K562 (cell line): Measurements from ENCODE around the gene SESN2. TPM values are rescaled to one million over a fixed set of nuclear protein-coding genes. Genes with fewer than 3 reads are reported as not detected.

Experiments used
- CEBPB ChIP-seq: fragments of 450-650 bp; IDR thresholded peaks from 2 replicates; pipeline ENCODE4 v1.6.1; 2016; ENCODE audit warnings: missing genetic modification characterization, missing compliant biosample characterization
- CHCHD3 ChIP-seq: fragments of 250-450 bp; sonication (Bioruptor Pico); IDR thresholded peaks from 2 replicates; pipeline ENCODE4 v2.1.2; 2022; ENCODE audit warnings: mild to moderate bottlenecking
- EHMT2 ChIP-seq: fragments of 450-650 bp; IDR thresholded peaks from 2 replicates; pipeline ENCODE4 v1.6.1; 2018; ENCODE audit warnings: antibody characterized with exemption
- EP300 ChIP-seq: IDR thresholded peaks from 2 replicates; pipeline ENCODE4 v1.6.1; 2012; ENCODE audit warnings: low read length, improper control_type of control experiment
- EP400 ChIP-seq: fragments of 450-650 bp; IDR thresholded peaks from 2 replicates; pipeline ENCODE4 v1.6.1; 2017; ENCODE audit warnings: antibody characterized with exemption, mild to moderate bottlenecking, moderate library complexity
- FOS ChIP-seq: IDR thresholded peaks from 3 replicates; pipeline ENCODE4 v1.6.1; 2011; ENCODE audit not compliant: insufficient read length; ENCODE audit errors: extremely low read depth
- GATAD2A ChIP-seq: fragments of 450-650 bp; IDR thresholded peaks from 2 replicates; pipeline ENCODE4 v1.6.1; 2017
- KAT7 ChIP-seq: sonication (generic); formaldehyde crosslinking; IDR thresholded peaks from 2 replicates; pipeline ENCODE4 v1.8.0; 2022; ENCODE audit warnings: missing genetic modification reagents, mild to moderate bottlenecking, borderline replicate concordance
- KLF16 ChIP-seq: IDR thresholded peaks from 2 replicates; pipeline ENCODE4 v1.6.1; 2016; ENCODE audit warnings: antibody characterized with exemption
- KLF6 ChIP-seq: fragments of 250-450 bp; sonication (Bioruptor Pico); IDR thresholded peaks from 2 replicates; pipeline ENCODE4 v1.4.0; 2020; ENCODE audit warnings: mild to moderate bottlenecking, moderate library complexity, borderline replicate concordance
- MEIS2 ChIP-seq: fragments of 450-650 bp; IDR thresholded peaks from 2 replicates; pipeline ENCODE4 v1.6.1; 2014; ENCODE audit warnings: mild to moderate bottlenecking; ENCODE audit not compliant: partially characterized antibody
- NBN ChIP-seq: fragments of 450-650 bp; IDR thresholded peaks from 2 replicates; pipeline ENCODE4 v1.6.1; 2016; ENCODE audit warnings: low read depth, mild to moderate bottlenecking
- NFE2 ChIP-seq: IDR thresholded peaks from 2 replicates; pipeline ENCODE4 v1.6.1; 2014; ENCODE audit warnings: antibody characterized with exemption, low read depth
- NFE2L1 ChIP-seq: fragments of 450-650 bp; IDR thresholded peaks from 2 replicates; pipeline ENCODE4 v1.6.1; 2016; ENCODE audit warnings: missing genetic modification characterization, low read depth, mild to moderate bottlenecking, missing compliant biosample characterization, moderate library complexity, borderline replicate concordance
- RFX5 ChIP-seq: IDR thresholded peaks from 2 replicates; pipeline ENCODE4 v1.6.1; 2011; ENCODE audit warnings: low read depth, mild to moderate bottlenecking, improper control_type of control experiment, low read length
- ZNF263 ChIP-seq: sonication (generic); formaldehyde crosslinking; IDR thresholded peaks from 2 replicates; pipeline ENCODE4 v1.8.0; 2022; ENCODE audit warnings: mild to moderate bottlenecking, missing genetic modification reagents, borderline replicate concordance
- ZNF324 ChIP-seq: fragments of 250-450 bp; sonication (Bioruptor Pico); IDR thresholded peaks from 2 replicates; pipeline ENCODE4 v1.4.0; 2020; ENCODE audit warnings: mild to moderate bottlenecking
- polyA plus RNA-seq, 8 experiments: library from polyadenylated mRNA; depleted of rRNA in 4 of 8; stranded (reverse) in 5 of 8; unstranded in 3 of 8; fragments of >200 nt; fragmentation: Nextera tagmentation in 2 of 8; fragmentation: Illumina TruSeq in 1 of 8; extraction: Ambion mirVana in 2 of 8; extraction: Trizol in 1 of 8; gene quantifications; 2 replicates each; pipeline versions ENCODE4 v1.2.1 to v1.2.3, GENCODE V29; 2011 to 2014; ENCODE audit warnings: inconsistent platforms in 1 of 8, missing spikeins in 1 of 8
- total RNA-seq, 7 experiments: library from RNA; depleted of rRNA in 6 of 7; stranded (reverse); fragments of >200 nt in 6 of 7; fragmentation: Illumina TruSeq in 2 of 7; extraction: Trizol in 2 of 7; gene quantifications; 2 replicates each; pipeline versions ENCODE4 v1.2.1 to v1.2.3, GENCODE V29; 2011 to 2021; ENCODE audit warnings: low replicate concordance in 1 of 7
- TF ChIP-seq, protein P1 (sequence below), 2 experiments: fragments of 450-650 bp in 1 of 2; sonication (generic) in 1 of 2; formaldehyde crosslinking in 1 of 2; IDR thresholded peaks; 2 replicates each; pipeline versions ENCODE4 v1.7.1 to v1.9.0; 2016 to 2022; ENCODE audit warnings: inconsistent platforms in 1 of 2, mild to moderate bottlenecking in 1 of 2, missing genetic modification reagents in 1 of 2

The SESN2 gene
- total and polyA plus RNA-seq, 9 of the 15 experiments (the other 6 are each of a cell fraction or from before 2014, with no cell fraction given) = 3.7 to 71.3 (median 16.8) TPM

DNA sequence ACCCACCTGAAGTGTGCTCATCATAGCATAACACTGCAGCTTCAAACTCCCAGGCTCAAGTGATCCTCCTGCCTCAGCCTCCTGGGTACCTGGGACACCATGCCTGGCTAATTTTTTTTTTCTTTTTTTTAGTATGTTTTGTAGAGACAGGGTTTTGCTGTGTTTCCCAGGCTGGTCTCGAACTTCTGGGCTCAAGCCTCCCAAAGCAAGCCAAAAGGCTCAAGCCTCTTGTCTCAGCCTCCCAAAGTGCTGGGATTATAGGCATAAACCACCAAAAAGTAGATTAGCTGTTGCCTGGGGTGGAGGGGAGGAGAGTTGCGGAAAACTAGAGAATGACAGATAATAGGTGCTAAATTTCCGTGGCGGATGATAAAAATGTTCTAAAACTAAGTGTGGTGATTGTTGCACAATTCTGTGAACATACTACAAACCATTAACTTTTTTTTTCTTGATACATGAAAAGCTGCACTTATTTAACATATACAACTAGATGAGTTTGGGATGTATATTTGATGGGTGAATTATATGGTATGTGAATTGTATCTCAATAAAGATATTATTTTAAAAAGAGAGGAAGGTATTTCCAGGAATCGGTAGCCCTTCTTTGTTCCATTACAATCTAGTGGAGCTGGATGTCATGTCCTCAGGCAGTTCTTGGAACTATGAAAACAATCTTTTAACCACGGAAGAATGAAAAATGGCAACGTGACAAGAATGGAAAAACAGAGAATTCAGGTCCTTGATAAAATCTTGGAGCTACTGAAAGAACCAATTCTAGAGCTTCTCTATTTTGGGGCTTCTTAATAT lies 42.3 kb downstream of the SESN2 start (continued):
- TF ChIP-seq RFX5 (no peak), CEBPB (peak; percentile 96), GATAD2A (no peak), KLF16 (no peak), KAT7 (CRISPR knock-in tag) (no peak), EP300 (peak; percentile 23; the same call in 1 of the 2 replicates), EP400 (peak; percentile 28), EHMT2 (0 out of 2 replicates have a peak, but pooled peaks have one; percentile 30), NFE2L1 (tag) (no peak), FOS (no peak), ZNF324 (no peak), ZNF263 (no peak), KLF6 (no peak), MEIS2 (peak; percentile 85), NBN (0 out of 2 replicates have a peak, but pooled peaks have one; percentile 29), NFE2 (no peak), CHCHD3 (CRISPR knock-in tag) (no peak)
- TF ChIP-seq, protein P1, sequence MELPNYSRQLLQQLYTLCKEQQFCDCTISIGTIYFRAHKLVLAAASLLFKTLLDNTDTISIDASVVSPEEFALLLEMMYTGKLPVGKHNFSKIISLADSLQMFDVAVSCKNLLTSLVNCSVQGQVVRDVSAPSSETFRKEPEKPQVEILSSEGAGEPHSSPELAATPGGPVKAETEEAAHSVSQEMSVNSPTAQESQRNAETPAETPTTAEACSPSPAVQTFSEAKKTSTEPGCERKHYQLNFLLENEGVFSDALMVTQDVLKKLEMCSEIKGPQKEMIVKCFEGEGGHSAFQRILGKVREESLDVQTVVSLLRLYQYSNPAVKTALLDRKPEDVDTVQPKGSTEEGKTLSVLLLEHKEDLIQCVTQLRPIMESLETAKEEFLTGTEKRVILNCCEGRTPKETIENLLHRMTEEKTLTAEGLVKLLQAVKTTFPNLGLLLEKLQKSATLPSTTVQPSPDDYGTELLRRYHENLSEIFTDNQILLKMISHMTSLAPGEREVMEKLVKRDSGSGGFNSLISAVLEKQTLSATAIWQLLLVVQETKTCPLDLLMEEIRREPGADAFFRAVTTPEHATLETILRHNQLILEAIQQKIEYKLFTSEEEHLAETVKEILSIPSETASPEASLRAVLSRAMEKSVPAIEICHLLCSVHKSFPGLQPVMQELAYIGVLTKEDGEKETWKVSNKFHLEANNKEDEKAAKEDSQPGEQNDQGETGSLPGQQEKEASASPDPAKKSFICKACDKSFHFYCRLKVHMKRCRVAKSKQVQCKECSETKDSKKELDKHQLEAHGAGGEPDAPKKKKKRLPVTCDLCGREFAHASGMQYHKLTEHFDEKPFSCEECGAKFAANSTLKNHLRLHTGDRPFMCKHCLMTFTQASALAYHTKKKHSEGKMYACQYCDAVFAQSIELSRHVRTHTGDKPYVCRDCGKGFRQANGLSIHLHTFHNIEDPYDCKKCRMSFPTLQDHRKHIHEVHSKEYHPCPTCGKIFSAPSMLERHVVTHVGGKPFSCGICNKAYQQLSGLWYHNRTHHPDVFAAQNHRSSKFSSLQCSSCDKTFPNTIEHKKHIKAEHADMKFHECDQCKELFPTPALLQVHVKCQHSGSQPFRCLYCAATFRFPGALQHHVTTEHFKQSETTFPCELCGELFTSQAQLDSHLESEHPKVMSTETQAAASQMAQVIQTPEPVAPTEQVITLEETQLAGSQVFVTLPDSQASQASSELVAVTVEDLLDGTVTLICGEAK (IDR thresholded peaks at IDR 0.05) = 0 out of 2 replicates have a peak, but pooled peaks have one; percentile 72
- TF ChIP-seq, protein P1 (CRISPR knock-in tag; IDR thresholded peaks at IDR 0.05) = no peak
